Measurements from ENCODE around the gene NID2. TPM values are rescaled to one million over a fixed set of nuclear protein-coding genes. Genes with fewer than 3 reads are reported as not detected.

NID2 gene, protein sequence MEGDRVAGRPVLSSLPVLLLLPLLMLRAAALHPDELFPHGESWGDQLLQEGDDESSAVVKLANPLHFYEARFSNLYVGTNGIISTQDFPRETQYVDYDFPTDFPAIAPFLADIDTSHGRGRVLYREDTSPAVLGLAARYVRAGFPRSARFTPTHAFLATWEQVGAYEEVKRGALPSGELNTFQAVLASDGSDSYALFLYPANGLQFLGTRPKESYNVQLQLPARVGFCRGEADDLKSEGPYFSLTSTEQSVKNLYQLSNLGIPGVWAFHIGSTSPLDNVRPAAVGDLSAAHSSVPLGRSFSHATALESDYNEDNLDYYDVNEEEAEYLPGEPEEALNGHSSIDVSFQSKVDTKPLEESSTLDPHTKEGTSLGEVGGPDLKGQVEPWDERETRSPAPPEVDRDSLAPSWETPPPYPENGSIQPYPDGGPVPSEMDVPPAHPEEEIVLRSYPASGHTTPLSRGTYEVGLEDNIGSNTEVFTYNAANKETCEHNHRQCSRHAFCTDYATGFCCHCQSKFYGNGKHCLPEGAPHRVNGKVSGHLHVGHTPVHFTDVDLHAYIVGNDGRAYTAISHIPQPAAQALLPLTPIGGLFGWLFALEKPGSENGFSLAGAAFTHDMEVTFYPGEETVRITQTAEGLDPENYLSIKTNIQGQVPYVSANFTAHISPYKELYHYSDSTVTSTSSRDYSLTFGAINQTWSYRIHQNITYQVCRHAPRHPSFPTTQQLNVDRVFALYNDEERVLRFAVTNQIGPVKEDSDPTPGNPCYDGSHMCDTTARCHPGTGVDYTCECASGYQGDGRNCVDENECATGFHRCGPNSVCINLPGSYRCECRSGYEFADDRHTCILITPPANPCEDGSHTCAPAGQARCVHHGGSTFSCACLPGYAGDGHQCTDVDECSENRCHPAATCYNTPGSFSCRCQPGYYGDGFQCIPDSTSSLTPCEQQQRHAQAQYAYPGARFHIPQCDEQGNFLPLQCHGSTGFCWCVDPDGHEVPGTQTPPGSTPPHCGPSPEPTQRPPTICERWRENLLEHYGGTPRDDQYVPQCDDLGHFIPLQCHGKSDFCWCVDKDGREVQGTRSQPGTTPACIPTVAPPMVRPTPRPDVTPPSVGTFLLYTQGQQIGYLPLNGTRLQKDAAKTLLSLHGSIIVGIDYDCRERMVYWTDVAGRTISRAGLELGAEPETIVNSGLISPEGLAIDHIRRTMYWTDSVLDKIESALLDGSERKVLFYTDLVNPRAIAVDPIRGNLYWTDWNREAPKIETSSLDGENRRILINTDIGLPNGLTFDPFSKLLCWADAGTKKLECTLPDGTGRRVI (N-terminal part only)
- total RNA-seq: 30.8 and 62.4 TPM in 2 replicates

GRCh38 chr14:52068615-52069306, at the start of gene NID2:
Gene NID2, minus strand, starts transcription at chr14:52069059. Its CDS starts 65 bp downstream, at chr14:52068994.

DNA sequence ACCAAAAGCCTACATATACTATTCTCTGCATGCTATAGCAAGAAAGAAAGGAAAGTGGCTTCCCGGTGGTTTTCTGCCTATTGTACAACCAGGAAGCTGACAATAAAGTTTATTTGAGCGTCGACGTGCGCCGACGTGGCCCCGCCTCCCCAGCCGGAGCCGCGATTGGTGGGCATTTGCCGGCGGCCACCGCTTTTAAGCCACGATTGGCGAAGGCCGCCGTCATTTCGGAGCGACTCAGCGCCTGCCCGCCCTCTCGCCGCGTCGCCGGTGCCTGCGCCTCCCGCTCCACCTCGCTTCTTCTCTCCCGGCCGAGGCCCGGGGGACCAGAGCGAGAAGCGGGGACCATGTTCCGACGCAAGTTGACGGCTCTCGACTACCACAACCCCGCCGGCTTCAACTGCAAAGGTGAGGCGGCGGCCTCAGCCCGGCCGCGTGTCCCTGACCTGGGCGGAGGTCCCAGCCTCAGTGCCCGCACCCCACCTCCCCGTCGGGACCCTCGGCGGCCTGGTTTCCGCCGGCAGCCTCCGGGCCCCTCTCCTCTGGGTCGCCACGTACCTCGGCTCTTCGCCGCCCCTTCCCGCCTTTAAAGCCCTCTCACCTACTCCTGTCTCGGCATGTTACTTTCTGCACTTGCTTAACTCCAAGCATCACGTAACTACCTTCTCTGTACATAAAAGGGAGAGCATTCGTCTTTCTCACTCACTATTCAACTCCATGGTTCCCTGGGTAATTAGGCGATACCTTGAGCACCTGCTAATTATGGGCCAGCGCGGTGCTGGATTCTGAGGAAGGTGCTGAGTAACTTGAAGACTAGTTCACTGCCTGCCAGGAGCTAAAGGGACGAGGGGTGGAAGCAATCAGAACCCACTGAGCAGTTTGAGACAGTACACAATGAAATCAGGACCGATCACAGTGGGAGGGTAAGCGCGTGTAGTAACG, 79.3 kb downstream of the NID2 start, which contains the start of gene RTRAF:
Gene RTRAF (plus strand): TSS at position 254 of the 942 bp plus-strand sequence. CDS start 94 bp downstream, at position 348.

Other genes starting within 250 kb of the NID2 start
- gene GNG2, start 208.4 kb downstream of the NID2 start, total RNA-seq: 6.1 and 6.5 TPM in 2 replicates
- gene RTRAF, start 79.5 kb downstream of the NID2 start, total RNA-seq: 247 and 272 TPM in 2 replicates
- under 0.01 TPM in 1 of 2 replicates, not detected in the other for gene PTGDR, start 198.6 kb upstream of the NID2 start, total RNA-seq
- gene PTGER2, start 245.3 kb upstream of the NID2 start, total RNA-seq: 0.09 and 0.11 TPM in 2 replicates

Measured in dermis lymphatic vessel endothelial cell (primary cell).